Sciatic nerve (tissue), 2 donors: ENCODE results near the gene RABGAP1. TPM values are rescaled to one million over a fixed set of nuclear protein-coding genes. Genes with fewer than 3 reads are reported as not detected.

Source experiments
- ATAC-seq: fragments of 200-7000 bp; cut with Tn5 transposase; one replicate; pipeline ENCODE4 v1.9.1; 2020; ENCODE audit warnings: mild to moderate bottlenecking, moderate library complexity
- DNase-seq: peaks from one replicate; pipeline ENCODE4 v3.0.0-alpha.2; 2020; ENCODE audit warnings: low spot score
- intact Hi-C: fragments of 100-400 bp; cut with DNase I; formaldehyde crosslinking; loops from one replicate; pipeline ENCODE4 v1.14.2; 2022
- total RNA-seq: library from RNA; stranded (reverse); fragmentation: NEBNext Ultra II Directional; extraction: Animal tissue kit (Norgen Biotek cat#: 25700); gene quantifications from one replicate; pipeline ENCODE4 v1.2.1, GENCODE V29; 2021
- donor health status: DM: no; HTN: no; CAD: no.
- donor health status: DM: no; HTN: no; CAD: no.

The RABGAP1 gene
- total RNA-seq, 1 donor from 2014 or later = 96.0 TPM

- DNase-seq (no peak), ATAC-seq (no peak)
- intact Hi-C loops = no loop called here
Measured at GRCh38 chr9:123002754-123003153, 61.9 kb downstream of the RABGAP1 start.

GRCh38 chr9:123003466-123003865 lies 62.6 kb downstream of the RABGAP1 start:
- intact Hi-C loops = no loop called here
- ATAC-seq = no peak

GRCh38 chr9:123005964-123006363 lies 65.1 kb downstream of the RABGAP1 start:
- intact Hi-C loops = no loop called here
- no peak for DNase-seq
- no peak for ATAC-seq

More at GRCh38 chr9:123003466-123003865, 62.6 kb downstream of the RABGAP1 start:
- no peak for DNase-seq

- ATAC-seq (no peak), DNase-seq (no peak)
- intact Hi-C loops = no loop called here
Measured at GRCh38 chr9:123007269-123007668, 66.4 kb downstream of the RABGAP1 start.

- intact Hi-C loops = no loop called here
- no peak for ATAC-seq
- DNase-seq = no peak
Measured at GRCh38 chr9:123008909-123009308, 68.1 kb downstream of the RABGAP1 start.

GRCh38 chr9:123011380-123011779 lies 70.6 kb downstream of the RABGAP1 start:
- ATAC-seq = no peak
- no peak for DNase-seq
- intact Hi-C loops = no loop called here

- ATAC-seq (peak; percentile 83), DNase-seq (no peak)
- intact Hi-C loops = no loop called here
Measured at GRCh38 chr9:123011878-123012528, 71.2 kb downstream of the RABGAP1 start.

GRCh38 chr9:123016631-123017030 lies 75.8 kb downstream of the RABGAP1 start:
- DNase-seq (no peak), ATAC-seq (no peak)
- intact Hi-C loops = no loop called here

- no peak for ATAC-seq
- intact Hi-C loops = no loop called here
- no peak for DNase-seq
Measured at GRCh38 chr9:123020796-123021195, 80.0 kb downstream of the RABGAP1 start.

GRCh38 chr9:123026425-123026824 lies 85.6 kb downstream of the RABGAP1 start:
- DNase-seq = no peak
- no peak for ATAC-seq
- intact Hi-C loops = no loop called here

GRCh38 chr9:123027517-123027916 lies 86.7 kb downstream of the RABGAP1 start:
- ATAC-seq (no peak), DNase-seq (no peak)
- intact Hi-C loops = no loop called here

- DNase-seq (no peak), ATAC-seq (no peak)
- intact Hi-C loops = no loop called here
Measured at GRCh38 chr9:123028136-123028535, 87.3 kb downstream of the RABGAP1 start.

- ATAC-seq = no peak
- no peak for DNase-seq
- intact Hi-C loops = no loop called here
Measured at GRCh38 chr9:123028973-123029372, 88.2 kb downstream of the RABGAP1 start.

GRCh38 chr9:123031963-123032362 lies 91.1 kb downstream of the RABGAP1 start:
- ATAC-seq (no peak), DNase-seq (no peak)

GRCh38 chr9:123033352-123033751 lies 92.5 kb downstream of the RABGAP1 start, which contains the start of gene GPR21:
TSS of gene GPR21 (plus strand) at chr9:123033667. CDS start at chr9:123034567, 900 bp downstream.
- ATAC-seq (no peak), DNase-seq (no peak)
- intact Hi-C loops = no loop called here

More at GRCh38 chr9:123031963-123032362, 91.1 kb downstream of the RABGAP1 start:
- intact Hi-C loops = no loop called here

GRCh38 chr9:123033864-123034601 lies 93.2 kb downstream of the RABGAP1 start:
- DNase-seq (no peak), ATAC-seq (peak; percentile 20)
- intact Hi-C loops = no loop called here

GRCh38 chr9:123034881-123035510 lies 94.2 kb downstream of the RABGAP1 start:
- DNase-seq = no peak
- intact Hi-C loops = no loop called here
- ATAC-seq = peak; percentile 32

- no peak for ATAC-seq
- no peak for DNase-seq
- intact Hi-C loops = no loop called here
Measured at GRCh38 chr9:123035791-123036190, 95.0 kb downstream of the RABGAP1 start.

- ATAC-seq (peak; percentile 42), DNase-seq (no peak)
- intact Hi-C loops = no loop called here
Measured at GRCh38 chr9:123036893-123037545, 96.2 kb downstream of the RABGAP1 start.
